Upper lobe of left lung (tissue), 4 donors: ENCODE measurements around the gene RASSF7.

Source experiments
- EP300 ChIP-seq, 4 donors: sonication (generic); formaldehyde crosslinking; IDR thresholded peaks; one replicate each; pipeline ENCODE4 v1.5.1; 2017; ENCODE audit warnings: antibody characterized with exemption in 4 of 4, control low read depth in 2 of 4
- POLR2A ChIP-seq, 4 donors: fragments of 450-650 bp; IDR thresholded peaks; one replicate each; pipeline ENCODE4 v1.5.1; 2016 to 2017; ENCODE audit warnings: antibody characterized with exemption in 4 of 4, mild to moderate bottlenecking in 2 of 4
- TF ChIP-seq, protein P1 (sequence below), 6 experiments: fragments of 450-650 bp in 4 of 6; fragments of 200-600 bp in 2 of 6; sonication (generic) in 2 of 6; IDR thresholded peaks; one replicate each; pipeline ENCODE4 v1.5.1; 2016 to 2019; ENCODE audit warnings: antibody characterized with exemption in 6 of 6

DNA sequence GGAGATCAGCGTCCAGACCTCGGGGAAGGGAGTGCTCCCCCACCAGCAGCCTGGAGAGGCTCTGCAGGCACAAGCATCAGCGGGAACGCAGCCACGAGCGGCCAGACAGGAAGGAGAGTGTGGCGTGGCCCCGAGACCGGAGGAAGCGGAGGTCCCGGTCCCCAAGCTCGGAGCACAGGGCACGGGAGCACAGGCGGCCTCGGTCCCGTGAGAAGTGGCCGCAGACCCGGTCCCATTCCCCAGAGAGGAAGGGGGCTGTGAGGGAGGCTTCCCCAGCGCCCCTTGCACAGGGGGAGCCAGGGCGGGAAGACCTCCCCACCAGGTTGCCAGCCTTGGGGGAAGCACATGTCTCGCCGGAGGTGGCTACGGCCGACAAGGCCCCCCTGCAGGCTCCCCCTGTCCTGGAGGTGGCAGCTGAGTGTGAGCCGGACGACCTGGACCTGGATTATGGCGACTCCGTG, 48.1 kb downstream of the RASSF7 start:
- TF ChIP-seq EP300 (IDR thresholded peaks at IDR 0.05) (no peak), POLR2A (IDR thresholded peaks at IDR 0.05) (no peak)
- TF ChIP-seq, protein P1, sequence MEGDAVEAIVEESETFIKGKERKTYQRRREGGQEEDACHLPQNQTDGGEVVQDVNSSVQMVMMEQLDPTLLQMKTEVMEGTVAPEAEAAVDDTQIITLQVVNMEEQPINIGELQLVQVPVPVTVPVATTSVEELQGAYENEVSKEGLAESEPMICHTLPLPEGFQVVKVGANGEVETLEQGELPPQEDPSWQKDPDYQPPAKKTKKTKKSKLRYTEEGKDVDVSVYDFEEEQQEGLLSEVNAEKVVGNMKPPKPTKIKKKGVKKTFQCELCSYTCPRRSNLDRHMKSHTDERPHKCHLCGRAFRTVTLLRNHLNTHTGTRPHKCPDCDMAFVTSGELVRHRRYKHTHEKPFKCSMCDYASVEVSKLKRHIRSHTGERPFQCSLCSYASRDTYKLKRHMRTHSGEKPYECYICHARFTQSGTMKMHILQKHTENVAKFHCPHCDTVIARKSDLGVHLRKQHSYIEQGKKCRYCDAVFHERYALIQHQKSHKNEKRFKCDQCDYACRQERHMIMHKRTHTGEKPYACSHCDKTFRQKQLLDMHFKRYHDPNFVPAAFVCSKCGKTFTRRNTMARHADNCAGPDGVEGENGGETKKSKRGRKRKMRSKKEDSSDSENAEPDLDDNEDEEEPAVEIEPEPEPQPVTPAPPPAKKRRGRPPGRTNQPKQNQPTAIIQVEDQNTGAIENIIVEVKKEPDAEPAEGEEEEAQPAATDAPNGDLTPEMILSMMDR (IDR thresholded peaks at IDR 0.05) = no peak
